ENCODE measurements around the gene HGD.
"Not testable (repeated sequence)": the region's sequence is repeated elsewhere in the genome, so short reads cannot be mapped to it uniquely, and the experiment has no call there.

The HGD gene

GRCh38 chr3:120680193-120680894, 1.7 kb downstream of the HGD start:
- no peak for DNase-seq (ENCODE audit: low read depth in 2 of 2, low spot score in 1 of 2)

GRCh38 chr3:120678984-120679383, 3.1 kb downstream of the HGD start:
- DNase-seq (ENCODE audit: low read depth in 2 of 2, low spot score in 1 of 2): no peak

GRCh38 chr3:120678331-120678947, 3.6 kb downstream of the HGD start:
- DNase-seq (ENCODE audit: low read depth in 2 of 2, low spot score in 1 of 2): no peak

- not testable (repeated sequence) for DNase-seq (ENCODE audit: low read depth in 2 of 2, low spot score in 1 of 2)
These were observed 4.8 kb downstream of the HGD start for GRCh38 chr3:120677193-120677592.

- DNase-seq (ENCODE audit: low read depth in 2 of 2, low spot score in 1 of 2): no peak
These were observed 8.9 kb downstream of the HGD start for GRCh38 chr3:120673116-120673515.

GRCh38 chr3:120670576-120670975, 11.5 kb downstream of the HGD start:
- DNase-seq (ENCODE audit: low read depth in 2 of 2, low spot score in 1 of 2): no peak

GRCh38 chr3:120664926-120665325, 17.1 kb downstream of the HGD start:
- DNase-seq (ENCODE audit: low read depth in 2 of 2, low spot score in 1 of 2): no peak

- no peak for DNase-seq (ENCODE audit: low read depth in 2 of 2, low spot score in 1 of 2)
These were observed 20.1 kb downstream of the HGD start for GRCh38 chr3:120661945-120662344.

GRCh38 chr3:120661106-120661905, 20.7 kb downstream of the HGD start:
- DNase-seq (ENCODE audit: low read depth in 2 of 2, low spot score in 1 of 2): no peak

- DNase-seq (ENCODE audit: low read depth in 2 of 2, low spot score in 1 of 2): no peak
These were observed 22.2 kb downstream of the HGD start for GRCh38 chr3:120659834-120660233.

GRCh38 chr3:120659285-120659684, 22.8 kb downstream of the HGD start:
- DNase-seq (ENCODE audit: low read depth in 2 of 2, low spot score in 1 of 2): no peak

GRCh38 chr3:120652896-120653545, 29.0 kb downstream of the HGD start:
- no peak for DNase-seq (ENCODE audit: low read depth in 2 of 2, low spot score in 1 of 2)

- no peak for DNase-seq (ENCODE audit: low read depth in 2 of 2, low spot score in 1 of 2)
These were observed 29.8 kb downstream of the HGD start for GRCh38 chr3:120652281-120652680.

- DNase-seq (ENCODE audit: low read depth in 2 of 2, low spot score in 1 of 2): no peak
These were observed 31.7 kb downstream of the HGD start for GRCh38 chr3:120650311-120650710.

GRCh38 chr3:120649830-120650233, 32.2 kb downstream of the HGD start:
- DNase-seq (ENCODE audit: low read depth in 2 of 2, low spot score in 1 of 2): no peak

GRCh38 chr3:120648290-120648689, 33.7 kb downstream of the HGD start:
- DNase-seq (ENCODE audit: low read depth in 2 of 2, low spot score in 1 of 2): no peak

GRCh38 chr3:120646771-120647432, 35.1 kb downstream of the HGD start:
- DNase-seq (ENCODE audit: low read depth in 2 of 2, low spot score in 1 of 2): no peak

GRCh38 chr3:120645083-120645845, 36.8 kb downstream of the HGD start:
- DNase-seq (ENCODE audit: low read depth in 2 of 2, low spot score in 1 of 2): no peak

GRCh38 chr3:120642368-120642948, 39.6 kb downstream of the HGD start:
- DNase-seq (ENCODE audit: low read depth in 2 of 2, low spot score in 1 of 2): no peak

- no peak for DNase-seq (ENCODE audit: low read depth in 2 of 2, low spot score in 1 of 2)
These were observed 40.3 kb downstream of the HGD start for GRCh38 chr3:120641696-120642246.
